Pancreas (tissue), 10 donors: ENCODE data around the gene ZBTB40. TPM values are rescaled to one million over a fixed set of nuclear protein-coding genes. Genes with fewer than 3 reads are reported as not detected.

Experiments
- ATAC-seq, 4 donors: fragments of 200-7000 bp; cut with Tn5 transposase; one replicate each; pipeline versions ENCODE4 v1.8.0 to v1.9.1; 2020; ENCODE audit warnings: mild to moderate bottlenecking in 4 of 4, moderate library complexity in 4 of 4
- DNase-seq, 6 donors: peaks; one replicate each; pipeline ENCODE4 v3.0.0-alpha.2; 2020
- FAIRE-seq: peaks from 2 replicates; lab custom pipeline; 2012; peaks lifted over from hg19 to GRCh38; lab: Jason Lieb, UNC
- H3K27ac ChIP-seq, 4 donors: fragments of 200-600 bp; sonication (generic); 1 replicate in 3 of 4; 2 replicates in 1 of 4; pipeline versions ENCODE4 v1.5.0 to v1.8.0; 2020
- H3K27me3 ChIP-seq, 4 donors: fragments of 200-600 bp; one replicate each; pipeline ENCODE4 v1.8.0; 2021
- H3K36me3 ChIP-seq, 3 donors: fragments of 200-600 bp; sonication (generic) in 1 of 3; one replicate each; pipeline versions ENCODE4 v1.5.0 to v1.8.0; 2020 to 2021
- H3K4me1 ChIP-seq, 3 donors: fragments of 200-600 bp; one replicate each; pipeline ENCODE4 v1.8.0; 2021
- H3K4me3 ChIP-seq, 4 donors: fragments of 200-600 bp; sonication (generic) in 2 of 4; one replicate each; pipeline versions ENCODE4 v1.5.0 to v1.8.0; 2020 to 2021
- H3K9me3 ChIP-seq, 4 donors: fragments of 200-600 bp; one replicate each; pipeline ENCODE4 v1.8.0; 2021
- WGBS, 2 donors: extraction: QIAGEN DNeasy Blood & Tissue Kit; methylation state at CpG; one replicate each; pipeline ENCODE4 v1.1.7; 2013; 5-methylcytosine and 5-hydroxymethylcytosine counted together
- intact Hi-C, 3 donors: fragments of 100-400 bp; cut with DNase I; formaldehyde crosslinking; loops; one replicate each; pipeline versions ENCODE4 v1.11.1 to v1.14.2; 2022
- polyA plus RNA-seq, 2 donors: library from polyadenylated mRNA; stranded (reverse); fragments of 200-250 nt; gene quantifications; one replicate each; pipeline ENCODE4 v1.2.3, GENCODE V29; 2013
- total RNA-seq, 6 donors: library from RNA; stranded (reverse); fragmentation: NEBNext Ultra II Directional in 4 of 6; extraction: Animal tissue kit (Norgen Biotek cat#: 25700) in 4 of 6; gene quantifications; one replicate each; pipeline versions ENCODE4 v1.2.1 to v1.2.4, GENCODE V29; 2021 to 2023
- TF ChIP-seq, protein P1 (sequence below), 4 donors: fragments of 200-600 bp; sonication (generic) in 3 of 4; IDR thresholded peaks; one replicate each; pipeline versions ENCODE4 v1.5.0 to v1.8.0; 2021; ENCODE audit warnings: antibody characterized with exemption in 4 of 4
- donor health status: healthy with polysubstance abuse.
- donor health status: DM: no; HTN: no; CAD: no; lungs with moderate emphysema.
- donor health status: DM: no; HTN: no; CAD: no.
- donor health status: control.
- donor health status: control.
- donor health status: Bipolar disorder and iron deficiency.
- donor health status: DM: yes; HTN: yes; CAD: no.
- donor health status: DM: no; HTN: no; CAD: no.
- donor health status: DM: no; HTN: no; CAD: no.
- donor health status: DM: yes; HTN: yes; CAD: no.

The ZBTB40 gene
- total and polyA plus RNA-seq, 8 donors = 6.2 to 16.0 (median 9.4) TPM

DNA sequence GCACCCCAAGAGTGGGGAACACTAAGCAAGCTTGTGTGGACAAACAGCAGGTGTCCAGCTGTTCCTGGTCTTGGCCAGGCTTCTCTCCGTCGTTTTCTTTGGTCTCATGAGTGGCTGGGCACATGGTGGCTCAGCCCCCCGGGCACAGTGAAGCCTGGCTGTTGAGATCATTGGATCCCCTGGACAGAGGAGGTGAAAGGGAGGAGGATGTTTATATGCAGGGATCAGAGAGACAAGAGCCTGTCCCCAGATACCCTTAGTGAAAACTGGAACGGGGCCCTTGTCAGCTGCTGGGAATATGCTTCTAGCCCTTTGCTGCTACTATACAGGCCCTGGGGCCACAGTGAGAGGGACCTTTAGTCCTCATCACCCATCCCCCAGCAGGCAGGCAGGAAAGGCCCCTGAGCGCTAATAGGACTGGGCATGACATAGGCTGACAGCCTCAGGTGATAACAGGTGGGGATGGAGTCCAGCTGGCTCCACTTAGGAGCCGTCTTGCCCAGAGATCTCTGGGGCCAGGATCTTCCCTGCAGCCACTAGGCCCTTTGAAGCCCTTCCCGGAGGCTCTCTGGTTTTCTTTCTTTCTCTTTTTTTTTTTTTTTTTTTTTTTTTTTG is 128.0 kb downstream of the ZBTB40 start:
- Histone ChIP-seq H3K36me3 (no peaks in the 10 kb centered on the region), H3K4me3 (no peak overlapping the region), H3K27me3 (no peaks in the 10 kb centered on the region), H3K4me1 (no peaks in the 10 kb centered on the region), H3K27ac (no peak overlapping the region), H3K9me3 (no peaks in the 10 kb centered on the region)
- no peak for DNase-seq
- TF ChIP-seq, protein P1, sequence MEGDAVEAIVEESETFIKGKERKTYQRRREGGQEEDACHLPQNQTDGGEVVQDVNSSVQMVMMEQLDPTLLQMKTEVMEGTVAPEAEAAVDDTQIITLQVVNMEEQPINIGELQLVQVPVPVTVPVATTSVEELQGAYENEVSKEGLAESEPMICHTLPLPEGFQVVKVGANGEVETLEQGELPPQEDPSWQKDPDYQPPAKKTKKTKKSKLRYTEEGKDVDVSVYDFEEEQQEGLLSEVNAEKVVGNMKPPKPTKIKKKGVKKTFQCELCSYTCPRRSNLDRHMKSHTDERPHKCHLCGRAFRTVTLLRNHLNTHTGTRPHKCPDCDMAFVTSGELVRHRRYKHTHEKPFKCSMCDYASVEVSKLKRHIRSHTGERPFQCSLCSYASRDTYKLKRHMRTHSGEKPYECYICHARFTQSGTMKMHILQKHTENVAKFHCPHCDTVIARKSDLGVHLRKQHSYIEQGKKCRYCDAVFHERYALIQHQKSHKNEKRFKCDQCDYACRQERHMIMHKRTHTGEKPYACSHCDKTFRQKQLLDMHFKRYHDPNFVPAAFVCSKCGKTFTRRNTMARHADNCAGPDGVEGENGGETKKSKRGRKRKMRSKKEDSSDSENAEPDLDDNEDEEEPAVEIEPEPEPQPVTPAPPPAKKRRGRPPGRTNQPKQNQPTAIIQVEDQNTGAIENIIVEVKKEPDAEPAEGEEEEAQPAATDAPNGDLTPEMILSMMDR (IDR thresholded peaks at IDR 0.05) = no peak
- WGBS, 2 donors = 45 to 55% methylated on average over 7 of the region's 7 CpGs
- intact Hi-C loops = no loop called here
- FAIRE-seq = no peak
- ATAC-seq = no peak

Other genes starting within 250 kb of the ZBTB40 start
- gene EPHA8, start 111.6 kb downstream of the ZBTB40 start, total RNA-seq = 1 to 10 TPM in 3 of 6 donors, under 1 TPM in 3; 0.57 to 2.4 (median 0.86) TPM
- 1 to 10 TPM; 2.7 to 8.1 TPM for gene EPHA8, start 111.6 kb downstream of the ZBTB40 start, polyA plus RNA-seq
- gene C1QA, start 184.8 kb downstream of the ZBTB40 start, total RNA-seq = 100 to 1,000 TPM in 1 of 6 donors, 10 to 100 TPM in 3, 1 to 10 TPM in 2; 3.3 to 115 (median 26.8) TPM
- gene C1QA, start 184.8 kb downstream of the ZBTB40 start, polyA plus RNA-seq = 10 to 100 TPM; 18.5 to 19.5 TPM
- 100 to 1,000 TPM in 1 of 6 donors, 10 to 100 TPM in 3, 1 to 10 TPM in 2; 5.5 to 138 (median 37.9) TPM for gene C1QC, start 191.8 kb downstream of the ZBTB40 start, total RNA-seq
- gene C1QC, start 191.8 kb downstream of the ZBTB40 start, polyA plus RNA-seq = 10 to 100 TPM in 1 of 2 donors, 1 to 10 TPM in 1; 8.5 to 13.6 TPM
- gene C1QB, start 201.4 kb downstream of the ZBTB40 start, total RNA-seq = 100 to 1,000 TPM in 1 of 6 donors, 10 to 100 TPM in 3, 1 to 10 TPM in 2; 4.2 to 145 (median 36.6) TPM
- gene C1QB, start 201.4 kb downstream of the ZBTB40 start, polyA plus RNA-seq = 10 to 100 TPM; 15.1 to 17.0 TPM